ENCODE data around the gene RSPH1. TPM values are rescaled to one million over a fixed set of nuclear protein-coding genes. Genes with fewer than 3 reads are reported as not detected.

The RSPH1 gene
- total RNA-seq, 2 donors from 2014 or later, result 0.19 TPM; not detected in 1

GRCh38 chr21:42439284-42440186 is 56.5 kb downstream of the RSPH1 start:
- intact Hi-C loops (cut with DNase I), result loop anchor here in 1 of 2 donors (10.0 kb wide), 1 partner anchor 295 kb away; no protein-coding TSS in a partner anchor
- peak; percentile 68 for DNase-seq (ENCODE audit: low spot score)

- intact Hi-C loops (cut with DNase I), result loop anchor here in 1 of 2 donors (10.0 kb wide), 1 partner anchor 294 kb away; no protein-coding TSS in a partner anchor
- DNase-seq (ENCODE audit: low spot score), result peak; percentile 69
Measured at GRCh38 chr21:42438316-42439205, 57.5 kb downstream of the RSPH1 start.

GRCh38 chr21:42437786-42438185 is 58.2 kb downstream of the RSPH1 start:
- intact Hi-C loops (cut with DNase I), result loop anchor here in 1 of 2 donors (10.0 kb wide), 1 partner anchor 293 kb away; no protein-coding TSS in a partner anchor
- peak; percentile 34 for DNase-seq (ENCODE audit: low spot score)

- no peak for DNase-seq (ENCODE audit: low spot score)
- intact Hi-C loops (cut with DNase I), result loop anchor here in 1 of 2 donors (10.0 kb wide), 1 partner anchor 292 kb away; no protein-coding TSS in a partner anchor
Measured at GRCh38 chr21:42436914-42437313, 59.1 kb downstream of the RSPH1 start.

- intact Hi-C loops (cut with DNase I), result loop anchor here in 1 of 2 donors (10.0 kb wide), 1 partner anchor 291 kb away; no protein-coding TSS in a partner anchor
- DNase-seq (ENCODE audit: low spot score), result no peak
Measured at GRCh38 chr21:42435833-42436232, 60.2 kb downstream of the RSPH1 start.

GRCh38 chr21:42435401-42435800 is 60.6 kb downstream of the RSPH1 start:
- DNase-seq (ENCODE audit: low spot score), result no peak
- intact Hi-C loops (cut with DNase I), result loop anchor here in 1 of 2 donors (10.0 kb wide), 1 partner anchor 291 kb away; no protein-coding TSS in a partner anchor

- no peak for DNase-seq (ENCODE audit: low spot score)
- intact Hi-C loops (cut with DNase I), result loop anchor here in 1 of 2 donors (10.0 kb wide), 1 partner anchor 290 kb away; no protein-coding TSS in a partner anchor
Measured at GRCh38 chr21:42434884-42435283, 61.1 kb downstream of the RSPH1 start.

- intact Hi-C loops (cut with DNase I), result loop anchor here in 1 of 2 donors (10.0 kb wide), 1 partner anchor 289 kb away; no protein-coding TSS in a partner anchor
- DNase-seq (ENCODE audit: low spot score), result peak; percentile 57
Measured at GRCh38 chr21:42433946-42434551, 62.0 kb downstream of the RSPH1 start.

GRCh38 chr21:42432695-42433094 is 63.3 kb downstream of the RSPH1 start:
- no peak for DNase-seq (ENCODE audit: low spot score)
- intact Hi-C loops (cut with DNase I), result loop anchor here in 1 of 2 donors (10.0 kb wide), 1 partner anchor 288 kb away; no protein-coding TSS in a partner anchor

GRCh38 chr21:42431196-42431595 is 64.8 kb downstream of the RSPH1 start:
- intact Hi-C loops (cut with DNase I), result loop anchor here in 1 of 2 donors (10.0 kb wide), 1 partner anchor 286 kb away; no protein-coding TSS in a partner anchor
- DNase-seq (ENCODE audit: low spot score), result peak; percentile 77

- peak; percentile 67 for DNase-seq (ENCODE audit: low spot score)
- intact Hi-C loops (cut with DNase I), result loop anchor here in 1 of 2 donors (10.0 kb wide), 1 partner anchor 286 kb away; no protein-coding TSS in a partner anchor
Measured at GRCh38 chr21:42430521-42430920, 65.5 kb downstream of the RSPH1 start.

- DNase-seq (ENCODE audit: low spot score), result peak; percentile 75
- intact Hi-C loops (cut with DNase I), result loop anchor here in 1 of 2 donors (10.0 kb wide), 1 partner anchor 285 kb away; no protein-coding TSS in a partner anchor
Measured at GRCh38 chr21:42429856-42430255, 66.2 kb downstream of the RSPH1 start.

GRCh38 chr21:42429021-42429420 is 67.0 kb downstream of the RSPH1 start:
- intact Hi-C loops (cut with DNase I), result no loop called here
- DNase-seq (ENCODE audit: low spot score), result peak; percentile 30

GRCh38 chr21:42427809-42428419 is 68.1 kb downstream of the RSPH1 start:
- intact Hi-C loops (cut with DNase I), result no loop called here
- DNase-seq (ENCODE audit: low spot score), result peak; percentile 50

- intact Hi-C loops (cut with DNase I), result no loop called here
Measured at GRCh38 chr21:42426876-42427480, 69.0 kb downstream of the RSPH1 start.

GRCh38 chr21:42426424-42426823 is 69.6 kb downstream of the RSPH1 start:
- no peak for DNase-seq (ENCODE audit: low spot score)
- intact Hi-C loops (cut with DNase I), result no loop called here

More at GRCh38 chr21:42426876-42427480, 69.0 kb downstream of the RSPH1 start:
- peak; percentile 37 for DNase-seq (ENCODE audit: low spot score)

GRCh38 chr21:42425591-42425990 is 70.4 kb downstream of the RSPH1 start:
- intact Hi-C loops (cut with DNase I), result no loop called here

More at GRCh38 chr21:42425591-42425990, 70.4 kb downstream of the RSPH1 start:
- no peak for DNase-seq (ENCODE audit: low spot score)

Data from posterior vena cava (tissue), 2 donors.